Neural cell (in vitro differentiated cells): ENCODE data around the gene GDPD3.

Experiments used
- EP300 ChIP-seq: fragments of 450-650 bp; conservative IDR thresholded peaks from 2 replicates; pipeline ENCODE4 v1.6.1; 2014; ENCODE audit warnings: antibody characterized with exemption, mild to moderate bottlenecking, moderate library complexity; ENCODE audit not compliant: poor library complexity, severe bottlenecking
- EZH2 ChIP-seq: fragments of 200-600, 300-800 bp; shearing (Covaris generic), sonication (generic); IDR thresholded peaks from 2 replicates; pipeline ENCODE4 v1.6.1; 2014; ENCODE audit warnings: antibody characterized with exemption, low read length, borderline replicate concordance, mild to moderate bottlenecking; ENCODE audit not compliant: insufficient read depth, poor library complexity, severe bottlenecking
- POLR2AphosphoS5 ChIP-seq: IDR thresholded peaks from 2 replicates; pipeline ENCODE4 v1.6.1; 2012
- RAD21 ChIP-seq: fragments of 450-650 bp; conservative IDR thresholded peaks from 2 replicates; pipeline ENCODE4 v1.6.1; 2014; ENCODE audit warnings: antibody characterized with exemption, mild to moderate bottlenecking, moderate library complexity
- SMC3 ChIP-seq: fragments of 450-650 bp; conservative IDR thresholded peaks from 2 replicates; pipeline ENCODE4 v1.6.1; 2014; ENCODE audit warnings: antibody characterized with exemption, mild to moderate bottlenecking, moderate library complexity; ENCODE audit not compliant: poor library complexity
- TAF1 ChIP-seq: IDR thresholded peaks from 2 replicates; pipeline ENCODE4 v1.6.1; 2012; ENCODE audit warnings: low read depth
- TF ChIP-seq, protein P1 (sequence below): fragments of 450-650 bp; IDR thresholded peaks from 2 replicates; pipeline ENCODE4 v1.5.1; 2014; ENCODE audit warnings: antibody characterized with exemption, mild to moderate bottlenecking, moderate library complexity; ENCODE audit not compliant: poor library complexity, severe bottlenecking
- TF ChIP-seq, protein P2 (sequence below): IDR thresholded peaks from 2 replicates; pipeline ENCODE4 v1.6.1; 2012; ENCODE audit warnings: borderline replicate concordance

DNA sequence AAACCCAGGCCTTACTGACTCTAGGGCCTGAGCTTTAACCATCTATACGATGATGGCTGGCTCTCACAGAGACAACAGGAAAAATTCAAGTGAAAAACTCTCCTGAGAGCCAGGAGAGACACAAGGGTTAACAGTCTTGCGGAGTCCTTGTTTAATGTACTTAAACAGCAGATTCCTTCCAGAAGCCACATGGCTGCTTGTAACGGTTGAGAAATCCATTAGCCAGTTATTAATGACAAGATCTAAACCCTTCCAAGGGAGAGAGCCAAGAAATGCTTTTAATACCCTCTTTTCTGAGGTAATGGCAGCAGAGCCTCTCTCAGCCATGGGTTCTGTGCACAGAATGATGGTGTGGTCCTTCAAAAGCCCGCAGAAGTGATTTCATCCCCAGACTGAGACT, 53.0 kb downstream of the GDPD3 start:
- TF ChIP-seq POLR2AphosphoS5 (no peak), TAF1 (no peak), EZH2 (no peak), EP300 (no peak), SMC3 (no peak), RAD21 (no peak)
- TF ChIP-seq, protein P1, sequence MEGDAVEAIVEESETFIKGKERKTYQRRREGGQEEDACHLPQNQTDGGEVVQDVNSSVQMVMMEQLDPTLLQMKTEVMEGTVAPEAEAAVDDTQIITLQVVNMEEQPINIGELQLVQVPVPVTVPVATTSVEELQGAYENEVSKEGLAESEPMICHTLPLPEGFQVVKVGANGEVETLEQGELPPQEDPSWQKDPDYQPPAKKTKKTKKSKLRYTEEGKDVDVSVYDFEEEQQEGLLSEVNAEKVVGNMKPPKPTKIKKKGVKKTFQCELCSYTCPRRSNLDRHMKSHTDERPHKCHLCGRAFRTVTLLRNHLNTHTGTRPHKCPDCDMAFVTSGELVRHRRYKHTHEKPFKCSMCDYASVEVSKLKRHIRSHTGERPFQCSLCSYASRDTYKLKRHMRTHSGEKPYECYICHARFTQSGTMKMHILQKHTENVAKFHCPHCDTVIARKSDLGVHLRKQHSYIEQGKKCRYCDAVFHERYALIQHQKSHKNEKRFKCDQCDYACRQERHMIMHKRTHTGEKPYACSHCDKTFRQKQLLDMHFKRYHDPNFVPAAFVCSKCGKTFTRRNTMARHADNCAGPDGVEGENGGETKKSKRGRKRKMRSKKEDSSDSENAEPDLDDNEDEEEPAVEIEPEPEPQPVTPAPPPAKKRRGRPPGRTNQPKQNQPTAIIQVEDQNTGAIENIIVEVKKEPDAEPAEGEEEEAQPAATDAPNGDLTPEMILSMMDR: no peak
- TF ChIP-seq, protein P2, sequence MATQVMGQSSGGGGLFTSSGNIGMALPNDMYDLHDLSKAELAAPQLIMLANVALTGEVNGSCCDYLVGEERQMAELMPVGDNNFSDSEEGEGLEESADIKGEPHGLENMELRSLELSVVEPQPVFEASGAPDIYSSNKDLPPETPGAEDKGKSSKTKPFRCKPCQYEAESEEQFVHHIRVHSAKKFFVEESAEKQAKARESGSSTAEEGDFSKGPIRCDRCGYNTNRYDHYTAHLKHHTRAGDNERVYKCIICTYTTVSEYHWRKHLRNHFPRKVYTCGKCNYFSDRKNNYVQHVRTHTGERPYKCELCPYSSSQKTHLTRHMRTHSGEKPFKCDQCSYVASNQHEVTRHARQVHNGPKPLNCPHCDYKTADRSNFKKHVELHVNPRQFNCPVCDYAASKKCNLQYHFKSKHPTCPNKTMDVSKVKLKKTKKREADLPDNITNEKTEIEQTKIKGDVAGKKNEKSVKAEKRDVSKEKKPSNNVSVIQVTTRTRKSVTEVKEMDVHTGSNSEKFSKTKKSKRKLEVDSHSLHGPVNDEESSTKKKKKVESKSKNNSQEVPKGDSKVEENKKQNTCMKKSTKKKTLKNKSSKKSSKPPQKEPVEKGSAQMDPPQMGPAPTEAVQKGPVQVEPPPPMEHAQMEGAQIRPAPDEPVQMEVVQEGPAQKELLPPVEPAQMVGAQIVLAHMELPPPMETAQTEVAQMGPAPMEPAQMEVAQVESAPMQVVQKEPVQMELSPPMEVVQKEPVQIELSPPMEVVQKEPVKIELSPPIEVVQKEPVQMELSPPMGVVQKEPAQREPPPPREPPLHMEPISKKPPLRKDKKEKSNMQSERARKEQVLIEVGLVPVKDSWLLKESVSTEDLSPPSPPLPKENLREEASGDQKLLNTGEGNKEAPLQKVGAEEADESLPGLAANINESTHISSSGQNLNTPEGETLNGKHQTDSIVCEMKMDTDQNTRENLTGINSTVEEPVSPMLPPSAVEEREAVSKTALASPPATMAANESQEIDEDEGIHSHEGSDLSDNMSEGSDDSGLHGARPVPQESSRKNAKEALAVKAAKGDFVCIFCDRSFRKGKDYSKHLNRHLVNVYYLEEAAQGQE: no peak
